DND-41 (cell line): ENCODE results near the gene NF1.
"Not testable (repeated sequence)": the region's sequence is repeated elsewhere in the genome, so short reads cannot be mapped to it uniquely, and the experiment has no call there.

ENCODE experiments used
- ATAC-seq: fragments of 200-7000 bp; cut with Tn5 transposase; 3 replicates; pipeline ENCODE4 v1.9.1; 2021; ENCODE audit warnings: low read depth; ENCODE audit not compliant: insufficient read depth
- DNase-seq: peaks from one replicate; pipeline ENCODE4 v3.0.0-alpha.2; 2020
- H2AFZ ChIP-seq: 2 replicates; pipeline ENCODE4 v1.6.0; 2012; ENCODE audit warnings: low read depth, low read length
- H3K27ac ChIP-seq: 2 replicates; pipeline ENCODE4 v1.5.1; 2012; ENCODE audit warnings: low read length, inconsistent platforms
- H3K27me3 ChIP-seq: fragments of 200-600 bp; sonication (generic); 2 replicates; pipeline ENCODE4 v1.6.0; 2012; ENCODE audit warnings: low read length, mild to moderate bottlenecking, inconsistent platforms; ENCODE audit not compliant: insufficient read depth, poor library complexity
- H3K36me3 ChIP-seq: 2 replicates; pipeline ENCODE4 v1.5.1; 2012; ENCODE audit warnings: low read length, inconsistent platforms; ENCODE audit not compliant: insufficient read depth
- H3K4me1 ChIP-seq: 2 replicates; pipeline ENCODE4 v1.5.1; 2012; ENCODE audit warnings: mild to moderate bottlenecking, low read length; ENCODE audit not compliant: insufficient read depth
- H3K4me2 ChIP-seq: 2 replicates; pipeline ENCODE4 v1.6.0; 2012; ENCODE audit warnings: mild to moderate bottlenecking, moderate library complexity, low read length, inconsistent platforms; ENCODE audit not compliant: insufficient read depth
- H3K4me3 ChIP-seq, 2 experiments: fragments of 200-600 bp in 1 of 2; shearing (Covaris generic) in 1 of 2; 2 replicates each; pipeline ENCODE4 v1.5.1; 2012 to 2016; ENCODE audit warnings: inconsistent platforms in 2 of 2, low read length in 2 of 2, mild to moderate bottlenecking in 2 of 2, low read depth in 1 of 2, moderate library complexity in 1 of 2
- H3K79me2 ChIP-seq: 2 replicates; pipeline ENCODE4 v1.6.0; 2012; ENCODE audit warnings: low read length, inconsistent platforms; ENCODE audit not compliant: insufficient read depth
- H3K9ac ChIP-seq: 2 replicates; pipeline ENCODE4 v1.6.0; 2012; ENCODE audit warnings: low read depth, mild to moderate bottlenecking, inconsistent platforms, low read length, moderate library complexity
- H3K9me3 ChIP-seq: 2 replicates; pipeline ENCODE4 v1.5.1; 2012; ENCODE audit warnings: low read length, moderate library complexity, mild to moderate bottlenecking, inconsistent platforms; ENCODE audit not compliant: insufficient read depth, severe bottlenecking
- H4K20me1 ChIP-seq: 2 replicates; pipeline ENCODE4 v1.6.0; 2012; ENCODE audit warnings: low read length; ENCODE audit not compliant: insufficient read depth
- EZH2 ChIP-seq: IDR thresholded peaks from 3 replicates; pipeline ENCODE4 v1.6.1; 2012; ENCODE audit warnings: borderline replicate concordance, low read depth, mild to moderate bottlenecking, moderate library complexity, low read length, inconsistent platforms; ENCODE audit not compliant: severe bottlenecking
- TF ChIP-seq, protein P1 (sequence below): IDR thresholded peaks from 2 replicates; pipeline ENCODE4 v1.5.1; 2012; ENCODE audit warnings: borderline replicate concordance, low read length, moderate library complexity, mild to moderate bottlenecking; ENCODE audit not compliant: poor library complexity, severe bottlenecking; ENCODE audit errors: extremely low read depth

The NF1 gene

DNA sequence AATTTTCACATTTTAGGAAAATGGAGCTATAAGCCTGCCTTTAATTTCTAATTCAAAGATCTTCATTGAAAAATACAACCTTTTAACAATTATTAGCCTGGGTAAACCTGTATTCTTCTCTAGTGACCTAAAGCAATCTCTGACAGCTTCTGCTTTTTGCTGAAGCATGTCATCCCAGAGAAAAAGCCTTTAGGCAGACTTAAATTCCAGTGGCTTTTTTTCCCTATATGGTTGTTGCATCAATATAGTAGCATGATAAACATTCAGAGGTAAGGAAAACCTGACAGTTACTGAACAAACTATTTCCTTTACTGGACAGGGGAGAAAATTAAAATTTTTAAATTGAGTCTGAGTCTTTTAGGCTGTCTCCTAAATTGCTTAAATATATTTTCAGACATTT lies 234.4 kb downstream of the NF1 start:
- Histone ChIP-seq H3K9me3 (no peaks in the 10 kb centered on the region), H3K36me3 (peaks cover 58% of the 10 kb centered on the region), H3K27me3 (no peaks in the 10 kb centered on the region), H2AFZ (no peak overlapping the region), H4K20me1 (no peaks in the 10 kb centered on the region), H3K4me3 (no peak overlapping the region), H3K4me1 (no peaks in the 10 kb centered on the region), H3K4me2 (no peak overlapping the region), H3K79me2 (no peaks in the 10 kb centered on the region), H3K9ac (no peak overlapping the region), H3K27ac (no peak overlapping the region)
- no peak for ATAC-seq
- no peak for DNase-seq
- no peak for TF ChIP-seq EZH2
- TF ChIP-seq, protein P1, sequence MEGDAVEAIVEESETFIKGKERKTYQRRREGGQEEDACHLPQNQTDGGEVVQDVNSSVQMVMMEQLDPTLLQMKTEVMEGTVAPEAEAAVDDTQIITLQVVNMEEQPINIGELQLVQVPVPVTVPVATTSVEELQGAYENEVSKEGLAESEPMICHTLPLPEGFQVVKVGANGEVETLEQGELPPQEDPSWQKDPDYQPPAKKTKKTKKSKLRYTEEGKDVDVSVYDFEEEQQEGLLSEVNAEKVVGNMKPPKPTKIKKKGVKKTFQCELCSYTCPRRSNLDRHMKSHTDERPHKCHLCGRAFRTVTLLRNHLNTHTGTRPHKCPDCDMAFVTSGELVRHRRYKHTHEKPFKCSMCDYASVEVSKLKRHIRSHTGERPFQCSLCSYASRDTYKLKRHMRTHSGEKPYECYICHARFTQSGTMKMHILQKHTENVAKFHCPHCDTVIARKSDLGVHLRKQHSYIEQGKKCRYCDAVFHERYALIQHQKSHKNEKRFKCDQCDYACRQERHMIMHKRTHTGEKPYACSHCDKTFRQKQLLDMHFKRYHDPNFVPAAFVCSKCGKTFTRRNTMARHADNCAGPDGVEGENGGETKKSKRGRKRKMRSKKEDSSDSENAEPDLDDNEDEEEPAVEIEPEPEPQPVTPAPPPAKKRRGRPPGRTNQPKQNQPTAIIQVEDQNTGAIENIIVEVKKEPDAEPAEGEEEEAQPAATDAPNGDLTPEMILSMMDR: no peak

DNA sequence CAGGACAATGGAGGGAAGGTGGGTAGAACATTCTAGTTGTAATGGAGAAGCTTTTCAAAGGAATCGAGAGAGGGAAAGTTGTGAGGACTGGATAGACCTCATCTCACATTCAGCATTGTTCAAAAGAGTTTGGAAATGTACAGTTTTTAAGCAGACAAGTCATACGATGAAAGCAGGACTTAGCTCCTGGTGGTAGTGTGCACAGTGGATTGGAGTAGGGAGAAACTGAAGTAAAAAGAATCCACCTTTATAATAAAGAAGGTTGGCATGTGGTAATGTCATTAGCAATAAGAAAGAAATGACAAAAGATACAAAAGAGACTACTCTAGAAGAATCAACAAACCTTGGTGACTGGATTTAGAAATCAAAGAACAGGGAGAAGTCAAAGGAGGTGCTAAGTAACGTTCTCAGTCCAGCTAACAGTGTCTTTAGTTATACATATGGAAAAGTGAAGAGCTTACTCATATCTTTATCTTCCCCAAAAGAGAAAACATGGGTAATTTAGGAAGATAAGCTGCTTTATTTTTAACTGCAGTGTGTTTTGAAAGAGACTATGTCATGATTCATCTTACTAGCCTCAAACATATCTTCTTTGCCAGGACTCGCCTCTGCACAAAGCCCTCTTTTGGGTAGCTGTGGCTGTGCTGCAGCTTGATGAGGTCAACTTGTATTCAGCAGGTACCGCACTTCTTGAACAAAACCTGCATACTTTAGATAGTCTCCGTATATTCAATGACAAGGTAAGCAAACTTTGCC lies 245.3 kb downstream of the NF1 start:
- no peaks in the 10 kb centered on the region for H3K9me3 ChIP-seq

DNA sequence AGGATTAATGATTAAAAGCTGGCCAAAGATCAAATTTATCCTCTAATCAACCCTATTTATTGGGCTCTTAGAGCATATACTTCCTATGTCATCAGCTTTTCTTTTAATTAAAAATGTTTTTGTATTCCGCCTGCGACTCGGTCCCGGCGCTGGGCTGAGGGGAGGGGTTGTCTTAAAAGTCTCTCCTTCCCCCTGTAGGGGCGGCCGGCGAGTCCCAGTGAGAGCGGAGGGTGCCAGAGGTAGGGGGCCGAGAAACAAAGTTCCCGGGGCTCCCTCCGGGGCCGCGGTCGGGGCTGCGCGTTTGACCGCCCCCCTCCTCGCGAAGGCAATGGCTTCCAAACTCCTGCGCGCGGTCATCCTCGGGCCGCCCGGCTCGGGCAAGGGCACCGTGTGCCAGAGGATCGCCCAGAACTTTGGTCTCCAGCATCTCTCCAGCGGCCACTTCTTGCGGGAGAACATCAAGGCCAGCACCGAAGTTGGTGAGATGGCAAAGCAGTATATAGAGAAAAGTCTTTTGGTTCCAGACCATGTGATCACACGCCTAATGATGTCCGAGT lies 250.5 kb downstream of the NF1 start:
- not testable (repeated sequence) for H3K4me3 ChIP-seq, H3K9ac ChIP-seq, DNase-seq, H3K27me3 ChIP-seq, H3K4me1 ChIP-seq, H4K20me1 ChIP-seq, H3K4me2 ChIP-seq, H2AFZ ChIP-seq, ATAC-seq, H3K27ac ChIP-seq, H3K9me3 ChIP-seq, H3K79me2 ChIP-seq
- H3K36me3 ChIP-seq: peaks cover 46% of the 10 kb centered on the region

More for the DNA sequence above, 245.3 kb downstream of the NF1 start:
- Histone ChIP-seq H3K4me1 (no peaks in the 10 kb centered on the region), H3K4me2 (no peak overlapping the region), H4K20me1 (no peaks in the 10 kb centered on the region), H3K79me2 (no peaks in the 10 kb centered on the region), H2AFZ (no peak overlapping the region), H3K4me3 (no peak overlapping the region), H3K9ac (no peak overlapping the region), H3K27ac (no peak overlapping the region), H3K27me3 (no peaks in the 10 kb centered on the region), H3K36me3 (peaks cover 66% of the 10 kb centered on the region)
- TF ChIP-seq, protein P1: no peak
- no peak for TF ChIP-seq EZH2
- ATAC-seq: no peak
- DNase-seq: no peak

DNA sequence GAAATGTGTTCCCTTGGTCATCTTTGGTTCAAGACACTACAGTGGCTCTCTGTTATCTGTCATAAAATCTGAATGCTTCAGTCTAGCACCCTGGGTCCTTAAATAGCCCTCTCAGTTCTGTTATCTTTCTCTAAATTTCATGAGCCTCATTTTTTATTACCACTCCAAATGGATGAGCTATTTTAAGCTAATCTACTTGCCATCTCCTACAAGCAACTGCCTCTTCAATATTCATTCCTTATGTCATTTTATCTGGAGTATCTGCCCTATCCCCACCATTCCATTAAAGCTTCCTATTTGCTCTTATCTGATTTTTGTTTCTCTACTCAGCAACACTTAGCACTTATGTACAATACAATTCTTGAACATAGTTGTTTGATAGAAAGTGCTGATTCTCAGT lies 254.7 kb downstream of the NF1 start:
- ATAC-seq (no peak), DNase-seq (no peak)
- H3K4me3 ChIP-seq: no peak overlapping the region
- peaks cover 49% of the 10 kb centered on the region for H3K36me3 ChIP-seq
- no peak overlapping the region for H3K27ac ChIP-seq
- H3K4me2 ChIP-seq: no peak overlapping the region
- no peaks in the 10 kb centered on the region for H3K9me3 ChIP-seq
- no peaks in the 10 kb centered on the region for H4K20me1 ChIP-seq
- TF ChIP-seq, protein P1: no peak
- TF ChIP-seq EZH2: no peak
- no peak overlapping the region for H3K9ac ChIP-seq
- no peaks in the 10 kb centered on the region for H3K27me3 ChIP-seq
- no peak overlapping the region for H2AFZ ChIP-seq
- H3K4me1 ChIP-seq: no peaks in the 10 kb centered on the region
- no peaks in the 10 kb centered on the region for H3K79me2 ChIP-seq
